OCI-LY3 (cell line): ENCODE data around the gene CASR.

ENCODE experiments used
- H2AFZ ChIP-seq: fragments of 200-600, 300-600 bp; shearing (Covaris generic); 2 replicates; pipeline ENCODE4 v1.6.0; 2014; ENCODE audit warnings: antibody characterized with exemption, low read depth, low read length
- H3K27ac ChIP-seq: fragments of 200-600, 300-600 bp; sonication (generic); 2 replicates; pipeline ENCODE4 v1.5.1; 2014; ENCODE audit warnings: mild to moderate bottlenecking, low read length, moderate library complexity, mixed read lengths
- H3K27me3 ChIP-seq: fragments of 200-600, 300-600 bp; sonication (generic); 2 replicates; pipeline ENCODE4 v1.6.1; 2014; ENCODE audit warnings: low read depth, low read length, mixed read lengths
- H3K36me3 ChIP-seq: fragments of 200-600, 300-600 bp; sonication (generic); replicated peaks from 2 replicates; pipeline ENCODE3; 2014; ENCODE audit warnings: low read depth, low read length, mixed read lengths
- H3K4me1 ChIP-seq: fragments of 300-600, 200-600 bp; sonication (generic); 2 replicates; pipeline ENCODE4 v1.6.1; 2014; ENCODE audit warnings: low read length, mixed read lengths
- H3K4me2 ChIP-seq: fragments of 200-600, 300-600 bp; sonication (generic); 2 replicates; pipeline ENCODE4 v1.6.1; 2014; ENCODE audit warnings: low read length, mixed read lengths
- H3K4me3 ChIP-seq: fragments of 300-600, 200-600 bp; sonication (generic); 2 replicates; pipeline ENCODE4 v1.5.1; 2014; ENCODE audit warnings: antibody characterized with exemption, mild to moderate bottlenecking, low read length, moderate library complexity
- H3K79me2 ChIP-seq: fragments of 300-600, 200-600 bp; shearing (Covaris generic); 2 replicates; pipeline ENCODE4 v1.6.1; 2014; ENCODE audit warnings: mild to moderate bottlenecking, low read length, mixed read lengths
- H3K9ac ChIP-seq: fragments of 300-600, 200-600 bp; shearing (Covaris generic); 2 replicates; pipeline ENCODE4 v1.6.0; 2014; ENCODE audit warnings: mild to moderate bottlenecking, low read length, moderate library complexity
- H3K9me3 ChIP-seq: fragments of 200-600, 300-600 bp; shearing (Covaris generic); 2 replicates; pipeline ENCODE4 v1.6.1; 2014; ENCODE audit warnings: low read length, mixed read lengths; ENCODE audit not compliant: insufficient read depth
- H4K20me1 ChIP-seq: fragments of 200-600, 300-600 bp; sonication (generic); 2 replicates; pipeline ENCODE4 v1.6.1; 2016; ENCODE audit warnings: low read length, mixed read lengths; ENCODE audit not compliant: insufficient read depth
- CTCF ChIP-seq: fragments of 200-600, 300-600 bp; sonication (generic); IDR thresholded peaks from 2 replicates; pipeline ENCODE4 v1.5.1; 2014; ENCODE audit warnings: antibody characterized with exemption, low read length, low read depth
- EZH2phosphoT487 ChIP-seq: fragments of 200-600 bp; shearing (Covaris generic); IDR thresholded peaks from 2 replicates; pipeline ENCODE4 v1.6.1; 2018; ENCODE audit warnings: antibody characterized with exemption, mixed run types, low read depth

Gene CASR

GRCh38 chr3:122332551-122332950 is 149.1 kb downstream of the CASR start:
- no peaks in the 10 kb centered on the region for H3K27me3 ChIP-seq
- H3K4me1 ChIP-seq: no peaks in the 10 kb centered on the region
- H3K9me3 ChIP-seq: no peaks in the 10 kb centered on the region
- no peak overlapping the region for H3K9ac ChIP-seq
- H3K4me3 ChIP-seq: no peak overlapping the region
- no peak overlapping the region for H3K4me2 ChIP-seq
- no peak overlapping the region for H2AFZ ChIP-seq
- TF ChIP-seq CTCF (no peak), EZH2phosphoT487 (no peak)
- no peaks in the 10 kb centered on the region for H3K36me3 ChIP-seq
- no peaks in the 10 kb centered on the region for H3K79me2 ChIP-seq
- no peaks in the 10 kb centered on the region for H4K20me1 ChIP-seq
- H3K27ac ChIP-seq: no peak overlapping the region
